Esophagus muscularis mucosa (tissue), 4 donors: ENCODE measurements around the gene ZNF853. TPM values are rescaled to one million over a fixed set of nuclear protein-coding genes. Genes with fewer than 3 reads are reported as not detected.

Source experiments
- DNase-seq: peaks from one replicate; pipeline ENCODE4 v3.0.0-alpha.2; 2017; ENCODE audit errors: extremely low spot score
- H3K27ac ChIP-seq, 4 donors: fragments of 200-600 bp; sonication (generic); replicated peaks in 1 of 4; 1 replicate in 3 of 4; 2 replicates in 1 of 4; pipeline ENCODE4 v1.5.1; 2016 to 2019; ENCODE audit warnings: mild to moderate bottlenecking in 1 of 4
- H3K27me3 ChIP-seq, 4 donors: fragments of 200-600 bp; sonication (generic); one replicate each; pipeline versions ENCODE4 v1.5.1 to v1.6.0; 2016 to 2019
- H3K36me3 ChIP-seq, 4 donors: fragments of 200-600 bp; sonication (generic); one replicate each; pipeline ENCODE4 v1.5.1; 2016 to 2019
- H3K4me1 ChIP-seq, 4 donors: fragments of 200-600 bp; sonication (generic); one replicate each; pipeline ENCODE4 v1.5.1; 2016 to 2019
- H3K4me3 ChIP-seq, 4 donors: fragments of 200-600 bp; sonication (generic); 1 replicate in 2 of 4; 2 replicates in 2 of 4; pipeline ENCODE4 v1.5.1; 2016 to 2019; ENCODE audit warnings: mild to moderate bottlenecking in 4 of 4, moderate library complexity in 1 of 4
- H3K9me3 ChIP-seq, 4 donors: fragments of 200-600 bp; sonication (generic); 1 replicate in 3 of 4; 2 replicates in 1 of 4; pipeline ENCODE4 v1.5.1; 2016 to 2019
- EP300 ChIP-seq: sonication (generic); formaldehyde crosslinking; IDR thresholded peaks from one replicate; pipeline ENCODE4 v1.6.1; 2017; ENCODE audit warnings: antibody characterized with exemption
- POLR2A ChIP-seq: fragments of 450-650 bp; IDR thresholded peaks from one replicate; pipeline ENCODE4 v1.6.1; 2017; ENCODE audit warnings: antibody characterized with exemption, moderate library complexity, mild to moderate bottlenecking, low read depth
- POLR2AphosphoS5 ChIP-seq, 2 donors: sonication (generic); formaldehyde crosslinking; IDR thresholded peaks; one replicate each; pipeline ENCODE4 v1.6.1; 2017; ENCODE audit warnings: antibody characterized with exemption in 2 of 2
- WGBS: methylation state at CpG from one replicate; pipeline ENCODE4 v1.1.5; 2018; 5-methylcytosine and 5-hydroxymethylcytosine counted together
- intact Hi-C: fragments of 100-400 bp; cut with DNase I; formaldehyde crosslinking; loops from one replicate; pipeline ENCODE4 v1.15.1; 2023
- total RNA-seq, 4 donors: library from RNA; depleted of rRNA; stranded (reverse); fragments of >200 nt; gene quantifications; one replicate each; pipeline versions ENCODE4 v1.1.0 to v1.2.1, GENCODE V29; 2016
- TF ChIP-seq, protein P1 (sequence below), 3 experiments: fragments of 200-600 bp in 2 of 3; fragments of 450-650 bp in 1 of 3; sonication (generic) in 2 of 3; IDR thresholded peaks; one replicate each; pipeline ENCODE4 v1.5.1; 2017 to 2019; ENCODE audit warnings: antibody characterized with exemption in 3 of 3, mild to moderate bottlenecking in 2 of 3, moderate library complexity in 1 of 3

ZNF853 gene
- total RNA-seq, 4 donors from 2014 or later: 13.7 to 38.6 (median 23.6) TPM

DNA sequence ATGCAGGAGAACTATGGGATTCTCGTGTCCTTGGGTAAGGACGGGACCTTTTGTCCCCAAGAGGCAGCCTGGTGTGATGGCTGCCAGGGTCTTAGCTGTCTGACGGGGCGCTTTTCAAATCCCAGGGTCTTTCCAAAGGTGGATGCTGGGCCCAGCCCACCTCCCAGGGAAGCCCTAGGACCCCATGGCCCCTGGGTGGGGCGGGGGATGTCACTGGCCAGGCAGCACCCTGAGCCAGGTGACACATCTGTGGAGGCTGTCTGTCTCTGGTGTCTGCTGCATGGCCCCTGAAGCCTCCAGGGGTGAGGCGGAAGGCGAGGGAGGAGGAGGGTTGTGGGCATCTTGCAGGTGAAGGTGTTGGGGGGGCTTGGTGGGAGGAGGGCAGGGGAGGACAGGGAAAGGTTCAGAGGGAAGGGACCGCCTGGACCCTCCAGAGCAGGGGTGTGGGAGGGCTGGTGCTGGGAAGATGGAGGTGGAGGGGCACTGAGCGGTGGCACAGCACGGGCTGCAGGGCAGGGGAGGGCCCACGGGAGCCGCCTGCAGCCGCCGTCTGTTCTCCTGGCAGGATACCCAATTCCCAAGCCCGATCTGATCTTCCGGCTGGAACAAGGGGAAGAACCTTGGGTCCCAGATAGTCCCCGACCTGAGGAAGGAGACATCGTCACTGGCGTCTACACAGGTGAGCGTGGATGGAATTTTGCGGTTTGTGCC lies 28.7 kb downstream of the ZNF853 start:
- Histone ChIP-seq H3K4me3 (no peak overlapping the region), H3K4me1 (peaks cover 0 to 19% (median 12%) of the 10 kb centered on the region in 4 donors), H3K36me3 (peaks cover 28 to 98% (median 79%) of the 10 kb centered on the region in 4 donors), H3K27me3 (no peaks in the 10 kb centered on the region), H3K9me3 (no peaks in the 10 kb centered on the region), H3K27ac (no peak overlapping the region)
- no peak for TF ChIP-seq POLR2AphosphoS5 (IDR thresholded peaks at IDR 0.05)
- TF ChIP-seq POLR2A: no peak
- TF ChIP-seq, protein P1, sequence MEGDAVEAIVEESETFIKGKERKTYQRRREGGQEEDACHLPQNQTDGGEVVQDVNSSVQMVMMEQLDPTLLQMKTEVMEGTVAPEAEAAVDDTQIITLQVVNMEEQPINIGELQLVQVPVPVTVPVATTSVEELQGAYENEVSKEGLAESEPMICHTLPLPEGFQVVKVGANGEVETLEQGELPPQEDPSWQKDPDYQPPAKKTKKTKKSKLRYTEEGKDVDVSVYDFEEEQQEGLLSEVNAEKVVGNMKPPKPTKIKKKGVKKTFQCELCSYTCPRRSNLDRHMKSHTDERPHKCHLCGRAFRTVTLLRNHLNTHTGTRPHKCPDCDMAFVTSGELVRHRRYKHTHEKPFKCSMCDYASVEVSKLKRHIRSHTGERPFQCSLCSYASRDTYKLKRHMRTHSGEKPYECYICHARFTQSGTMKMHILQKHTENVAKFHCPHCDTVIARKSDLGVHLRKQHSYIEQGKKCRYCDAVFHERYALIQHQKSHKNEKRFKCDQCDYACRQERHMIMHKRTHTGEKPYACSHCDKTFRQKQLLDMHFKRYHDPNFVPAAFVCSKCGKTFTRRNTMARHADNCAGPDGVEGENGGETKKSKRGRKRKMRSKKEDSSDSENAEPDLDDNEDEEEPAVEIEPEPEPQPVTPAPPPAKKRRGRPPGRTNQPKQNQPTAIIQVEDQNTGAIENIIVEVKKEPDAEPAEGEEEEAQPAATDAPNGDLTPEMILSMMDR (IDR thresholded peaks at IDR 0.05): no peak
- TF ChIP-seq EP300: no peak
- 90% methylated on average over 17 of the region's 21 CpGs for WGBS
- DNase-seq: no peak
- intact Hi-C loops: no loop called here

DNA sequence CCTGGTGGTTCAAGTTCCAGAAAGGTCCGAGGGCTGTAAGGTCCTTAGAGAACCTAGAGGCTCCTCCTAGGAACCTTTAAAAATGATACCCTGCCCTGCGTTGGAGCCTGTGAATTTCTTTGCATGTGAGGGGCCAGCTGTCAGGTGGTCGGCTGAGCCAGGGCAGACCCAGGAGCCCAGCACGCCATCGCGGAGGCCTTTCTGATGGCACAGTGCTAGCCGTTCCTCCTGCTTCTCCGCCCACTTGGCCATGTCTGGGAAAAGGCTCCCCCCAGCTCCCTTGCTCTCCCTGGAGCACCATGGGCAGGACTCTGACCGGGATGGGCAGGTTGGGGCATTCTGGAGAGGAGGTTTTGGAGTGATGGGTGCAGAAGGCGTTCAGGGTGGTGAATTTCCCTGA lies 29.3 kb downstream of the ZNF853 start:
- TF ChIP-seq, protein P1 (IDR thresholded peaks at IDR 0.05): no peak
- TF ChIP-seq POLR2A: no peak
- TF ChIP-seq POLR2AphosphoS5 (IDR thresholded peaks at IDR 0.05): no peak
- no peak for TF ChIP-seq EP300
- Histone ChIP-seq H3K36me3 (peaks cover 28 to 99% (median 85%) of the 10 kb centered on the region in 4 donors), H3K9me3 (no peaks in the 10 kb centered on the region), H3K4me1 (peaks cover 0 to 12% (median 5%) of the 10 kb centered on the region in 4 donors), H3K27ac (no peak overlapping the region), H3K4me3 (no peak overlapping the region), H3K27me3 (no peaks in the 10 kb centered on the region)
- 98% methylated on average over 6 of the region's 10 CpGs for WGBS
- intact Hi-C loops: no loop called here
- DNase-seq: no peak

DNA sequence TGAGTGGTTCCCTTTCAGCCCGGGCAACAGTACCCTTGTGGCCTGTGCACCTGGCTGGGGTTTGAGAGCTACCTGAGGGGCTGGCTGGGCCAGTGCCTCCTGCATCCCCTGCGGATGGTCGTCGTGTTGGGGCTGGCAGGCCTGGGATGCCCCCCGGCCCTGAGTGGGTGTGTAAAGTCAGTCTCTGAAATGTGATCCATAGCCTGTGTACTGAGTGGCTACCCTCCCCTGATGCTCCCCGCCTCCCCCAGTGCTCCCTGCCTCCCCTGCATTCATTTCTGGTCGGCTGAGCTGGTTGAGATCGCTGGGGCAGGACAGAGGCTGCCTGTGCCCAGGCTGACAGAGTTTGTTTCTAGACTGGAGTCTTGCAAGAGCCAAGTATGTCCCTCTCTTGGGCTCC lies 31.1 kb downstream of the ZNF853 start:
- no peak overlapping the region for H3K27ac ChIP-seq
- WGBS: 77% methylated on average over 3 of the region's 8 CpGs
- no peaks in the 10 kb centered on the region for H3K4me1 ChIP-seq
- H3K4me3 ChIP-seq: no peak overlapping the region
- no peaks in the 10 kb centered on the region for H3K27me3 ChIP-seq
- intact Hi-C loops: no loop called here
- DNase-seq: no peak
- TF ChIP-seq POLR2AphosphoS5 (IDR thresholded peaks at IDR 0.05) (no peak), POLR2A (no peak)
- peaks cover 28 to 100% (median 96%) of the 10 kb centered on the region in 4 donors for H3K36me3 ChIP-seq
- H3K9me3 ChIP-seq: no peaks in the 10 kb centered on the region

DNA sequence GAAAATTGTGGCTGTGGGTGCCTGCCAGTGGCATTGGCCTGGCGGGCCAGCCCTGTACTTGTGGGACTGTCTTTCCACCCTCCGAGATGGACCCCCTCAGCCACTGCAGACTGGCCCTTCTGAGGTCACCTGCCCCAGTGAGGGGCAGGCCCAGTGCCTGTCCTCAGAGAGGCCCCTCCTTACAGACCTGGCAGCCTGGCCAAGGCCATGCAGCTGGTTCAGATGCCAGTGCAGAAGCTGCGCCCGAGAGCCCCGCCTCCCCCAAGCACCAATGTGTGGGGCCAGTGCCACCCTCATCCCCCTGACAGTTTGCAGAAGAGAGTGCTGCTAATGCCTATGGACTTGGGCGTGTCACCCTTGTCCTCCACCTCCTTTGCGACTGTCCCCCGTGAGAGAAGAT lies 31.7 kb downstream of the ZNF853 start:
- 100% methylated on average over 3 of the region's 8 CpGs for WGBS
- intact Hi-C loops: no loop called here
- H3K27me3 ChIP-seq: no peaks in the 10 kb centered on the region
- H3K9me3 ChIP-seq: peaks cover 0 to 3% (median 0%) of the 10 kb centered on the region in 4 donors
- no peak overlapping the region for H3K27ac ChIP-seq
- no peak overlapping the region for H3K4me3 ChIP-seq
- no peaks in the 10 kb centered on the region for H3K4me1 ChIP-seq
- no peak for DNase-seq
- H3K36me3 ChIP-seq: peaks cover 33 to 100% (median 96%) of the 10 kb centered on the region in 4 donors
- TF ChIP-seq POLR2A (no peak), EP300 (no peak), POLR2AphosphoS5 (IDR thresholded peaks at IDR 0.05) (no peak)
- TF ChIP-seq, protein P1 (IDR thresholded peaks at IDR 0.05): no peak

DNA sequence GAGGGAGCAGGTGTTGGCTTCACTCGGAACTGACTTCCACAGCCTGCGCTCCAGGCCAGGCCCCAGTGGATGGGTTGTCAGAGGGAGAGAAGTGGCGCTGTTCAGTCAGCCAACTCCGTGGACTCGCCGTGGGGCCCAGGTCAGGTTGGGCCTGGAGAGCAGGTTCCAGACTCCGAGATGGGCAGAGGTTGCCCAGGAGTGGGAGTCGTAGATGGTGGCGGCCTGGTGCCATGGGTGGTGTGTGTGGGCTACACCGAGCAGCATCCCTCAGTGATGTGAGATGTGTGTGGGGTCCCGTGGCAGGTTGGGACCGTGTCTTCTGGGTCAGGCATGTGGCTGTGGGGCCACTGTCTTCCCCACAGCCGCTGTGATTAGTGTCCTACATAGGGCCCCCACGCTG lies 32.1 kb downstream of the ZNF853 start:
- Histone ChIP-seq H3K4me3 (no peak overlapping the region), H3K36me3 (peaks cover 38 to 100% (median 96%) of the 10 kb centered on the region in 4 donors), H3K4me1 (no peaks in the 10 kb centered on the region), H3K9me3 (peaks cover 0 to 3% (median 0%) of the 10 kb centered on the region in 4 donors), H3K27ac (no peak overlapping the region), H3K27me3 (no peaks in the 10 kb centered on the region)
- DNase-seq: no peak
- TF ChIP-seq POLR2A: no peak
- TF ChIP-seq POLR2AphosphoS5 (IDR thresholded peaks at IDR 0.05): no peak
- TF ChIP-seq EP300: no peak
- TF ChIP-seq, protein P1 (IDR thresholded peaks at IDR 0.05): no peak
- intact Hi-C loops: no loop called here
- WGBS: 91% methylated on average over 6 of the region's 14 CpGs
